ENCODE measurements around the gene BRSK2.

The BRSK2 gene

GRCh38 chr11:1471736-1472135 is 82.0 kb downstream of the BRSK2 start:
- TF ChIP-seq, protein P1, sequence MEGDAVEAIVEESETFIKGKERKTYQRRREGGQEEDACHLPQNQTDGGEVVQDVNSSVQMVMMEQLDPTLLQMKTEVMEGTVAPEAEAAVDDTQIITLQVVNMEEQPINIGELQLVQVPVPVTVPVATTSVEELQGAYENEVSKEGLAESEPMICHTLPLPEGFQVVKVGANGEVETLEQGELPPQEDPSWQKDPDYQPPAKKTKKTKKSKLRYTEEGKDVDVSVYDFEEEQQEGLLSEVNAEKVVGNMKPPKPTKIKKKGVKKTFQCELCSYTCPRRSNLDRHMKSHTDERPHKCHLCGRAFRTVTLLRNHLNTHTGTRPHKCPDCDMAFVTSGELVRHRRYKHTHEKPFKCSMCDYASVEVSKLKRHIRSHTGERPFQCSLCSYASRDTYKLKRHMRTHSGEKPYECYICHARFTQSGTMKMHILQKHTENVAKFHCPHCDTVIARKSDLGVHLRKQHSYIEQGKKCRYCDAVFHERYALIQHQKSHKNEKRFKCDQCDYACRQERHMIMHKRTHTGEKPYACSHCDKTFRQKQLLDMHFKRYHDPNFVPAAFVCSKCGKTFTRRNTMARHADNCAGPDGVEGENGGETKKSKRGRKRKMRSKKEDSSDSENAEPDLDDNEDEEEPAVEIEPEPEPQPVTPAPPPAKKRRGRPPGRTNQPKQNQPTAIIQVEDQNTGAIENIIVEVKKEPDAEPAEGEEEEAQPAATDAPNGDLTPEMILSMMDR (IDR thresholded peaks at IDR 0.05; ENCODE audit: low read depth, low read length, missing control alignments): no peak
- DNase-seq (ENCODE audit: low read depth): no peak
- H3K4me3 ChIP-seq (ENCODE audit: low read depth, low read length): no peak overlapping the region

DNA sequence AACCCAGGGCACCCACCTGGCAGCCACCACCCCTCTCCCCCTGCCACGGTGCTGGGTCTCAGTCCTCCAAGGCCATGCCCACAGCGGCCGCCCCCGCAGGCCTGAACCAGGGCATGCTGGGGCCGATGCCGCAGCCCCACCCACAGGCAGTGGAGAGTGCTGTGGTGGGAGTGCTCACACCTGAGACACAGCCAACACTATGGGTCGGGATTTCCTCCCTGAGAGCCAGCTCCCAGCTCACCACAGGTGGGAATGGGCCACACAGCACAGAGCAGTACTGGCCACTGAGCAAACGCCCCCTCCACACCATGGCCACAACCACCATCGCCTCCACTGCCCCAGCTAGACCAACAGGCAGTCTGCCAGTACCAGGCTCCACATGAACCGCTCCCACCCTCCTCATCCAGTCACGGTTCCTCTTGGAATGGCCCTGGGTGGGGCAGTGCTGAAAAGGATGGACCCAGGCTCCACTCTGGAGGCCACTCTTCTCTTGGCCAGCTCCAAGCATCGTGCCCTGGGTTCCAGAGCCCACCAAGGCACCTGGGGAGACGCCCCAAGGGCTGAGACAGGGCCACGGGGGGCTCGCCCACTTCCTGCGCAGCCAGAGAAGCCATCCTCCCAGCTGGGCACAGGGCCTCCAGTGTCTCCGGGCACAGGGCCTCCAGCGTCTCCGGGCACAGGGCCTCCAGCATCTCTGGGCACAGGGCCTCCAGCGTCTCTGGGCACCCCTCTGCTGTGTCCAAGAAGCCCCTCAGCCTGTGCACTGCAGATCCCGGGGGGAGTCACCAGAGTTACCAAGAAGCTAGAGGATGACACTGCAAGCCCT is 82.7 kb downstream of the BRSK2 start:
- TF ChIP-seq, protein P1 (IDR thresholded peaks at IDR 0.05; ENCODE audit: low read depth, low read length, missing control alignments): no peak
- DNase-seq (ENCODE audit: low read depth): no peak
- H3K4me3 ChIP-seq (ENCODE audit: low read depth, low read length): no peak overlapping the region

- TF ChIP-seq, protein P1 (IDR thresholded peaks at IDR 0.05; ENCODE audit: low read depth, low read length, missing control alignments): no peak
- DNase-seq (ENCODE audit: low read depth): no peak
- no peak overlapping the region for H3K4me3 ChIP-seq (ENCODE audit: low read depth, low read length)
Measured at GRCh38 chr11:1473011-1473628, 83.4 kb downstream of the BRSK2 start.

DNA sequence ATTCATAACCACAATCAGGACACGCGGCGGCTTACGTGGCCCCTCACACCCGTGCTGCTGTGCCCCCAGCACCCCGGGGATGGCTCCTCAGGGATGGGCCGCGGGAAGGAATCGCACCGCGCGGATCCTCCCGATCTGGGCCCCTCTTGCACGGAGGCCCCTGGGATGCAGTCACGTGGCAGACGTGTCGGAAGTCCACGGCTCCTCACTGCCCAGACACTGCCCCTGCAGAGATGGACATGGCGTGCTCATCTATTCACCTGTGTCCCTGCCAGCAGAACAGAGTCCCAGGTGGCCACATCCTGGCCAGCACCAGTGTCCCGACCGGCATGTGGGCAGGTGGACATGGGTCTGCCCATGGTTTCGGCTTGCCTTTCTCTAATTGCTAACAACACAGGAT is 84.1 kb downstream of the BRSK2 start:
- no peak for DNase-seq (ENCODE audit: low read depth)
- TF ChIP-seq, protein P1 (IDR thresholded peaks at IDR 0.05; ENCODE audit: low read depth, low read length, missing control alignments): no peak
- no peak overlapping the region for H3K4me3 ChIP-seq (ENCODE audit: low read depth, low read length)

GRCh38 chr11:1475841-1476240 is 86.1 kb downstream of the BRSK2 start:
- TF ChIP-seq, protein P1 (IDR thresholded peaks at IDR 0.05; ENCODE audit: low read depth, low read length, missing control alignments): no peak
- H3K4me3 ChIP-seq (ENCODE audit: low read depth, low read length): no peak overlapping the region
- DNase-seq (ENCODE audit: low read depth): no peak

GRCh38 chr11:1476940-1477736 is 87.4 kb downstream of the BRSK2 start:
- TF ChIP-seq, protein P1 (IDR thresholded peaks at IDR 0.05; ENCODE audit: low read depth, low read length, missing control alignments): no peak
- no peak overlapping the region for H3K4me3 ChIP-seq (ENCODE audit: low read depth, low read length)
- DNase-seq (ENCODE audit: low read depth): no peak

Measured in GM12864 (cell line).